NCI-H2227 (cell line): ENCODE results near the gene ZNF354C.

ENCODE experiments used
- DNase-seq: peaks from one replicate; lab custom pipeline; 2025; ENCODE audit not compliant: unreplicated experiment; lab: John Stamatoyannopoulos, UW

ZNF354C gene

GRCh38 chr5:179127136-179128040 is 67.2 kb downstream of the ZNF354C start:
- no peak for DNase-seq

GRCh38 chr5:179128041-179128365 is 67.8 kb downstream of the ZNF354C start:
- DNase-seq = no peak

GRCh38 chr5:179128976-179129375 is 68.8 kb downstream of the ZNF354C start:
- DNase-seq = no peak

GRCh38 chr5:179129607-179130071 is 69.5 kb downstream of the ZNF354C start:
- no peak for DNase-seq

- no peak for DNase-seq
Measured at GRCh38 chr5:179130101-179130681, 70.0 kb downstream of the ZNF354C start.

- DNase-seq = no peak
Measured at GRCh38 chr5:179131321-179131835, 71.2 kb downstream of the ZNF354C start.

- DNase-seq = no peak
Measured at GRCh38 chr5:179131886-179132585, 71.9 kb downstream of the ZNF354C start.

GRCh38 chr5:179132586-179133355 is 72.6 kb downstream of the ZNF354C start:
- no peak for DNase-seq
